ENCODE measurements around the gene TNFRSF13B. TPM values are rescaled to one million over a fixed set of nuclear protein-coding genes. Genes with fewer than 3 reads are reported as not detected.

Gene TNFRSF13B
- total RNA-seq, 2 donors from 2014 or later, result not detected

GRCh38 chr17:16994631-16995030 lies 22.7 kb upstream of the TNFRSF13B start:
- Histone ChIP-seq H3K4me1 (no peaks in the 10 kb centered on the region), H3K27me3 (no peaks in the 10 kb centered on the region), H3K36me3 (replicated peaks in 1 of 2; ENCODE audit: insufficient read depth in 1 of 2, low read depth in 2 of 2) (no peaks in the 10 kb centered on the region), H3K4me3 (no peak overlapping the region), H3K9me3 (no peaks in the 10 kb centered on the region), H3K27ac (no peak overlapping the region)
- no peak for ATAC-seq
- no peak for TF ChIP-seq POLR2A (IDR thresholded peaks at IDR 0.05)
- TF ChIP-seq, protein P1, sequence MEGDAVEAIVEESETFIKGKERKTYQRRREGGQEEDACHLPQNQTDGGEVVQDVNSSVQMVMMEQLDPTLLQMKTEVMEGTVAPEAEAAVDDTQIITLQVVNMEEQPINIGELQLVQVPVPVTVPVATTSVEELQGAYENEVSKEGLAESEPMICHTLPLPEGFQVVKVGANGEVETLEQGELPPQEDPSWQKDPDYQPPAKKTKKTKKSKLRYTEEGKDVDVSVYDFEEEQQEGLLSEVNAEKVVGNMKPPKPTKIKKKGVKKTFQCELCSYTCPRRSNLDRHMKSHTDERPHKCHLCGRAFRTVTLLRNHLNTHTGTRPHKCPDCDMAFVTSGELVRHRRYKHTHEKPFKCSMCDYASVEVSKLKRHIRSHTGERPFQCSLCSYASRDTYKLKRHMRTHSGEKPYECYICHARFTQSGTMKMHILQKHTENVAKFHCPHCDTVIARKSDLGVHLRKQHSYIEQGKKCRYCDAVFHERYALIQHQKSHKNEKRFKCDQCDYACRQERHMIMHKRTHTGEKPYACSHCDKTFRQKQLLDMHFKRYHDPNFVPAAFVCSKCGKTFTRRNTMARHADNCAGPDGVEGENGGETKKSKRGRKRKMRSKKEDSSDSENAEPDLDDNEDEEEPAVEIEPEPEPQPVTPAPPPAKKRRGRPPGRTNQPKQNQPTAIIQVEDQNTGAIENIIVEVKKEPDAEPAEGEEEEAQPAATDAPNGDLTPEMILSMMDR (IDR thresholded peaks at IDR 0.05), result no peak
- 84 to 88% methylated on average over 2 of the region's 2 CpGs for WGBS, 2 donors
- DNase-seq, result no peak
- intact Hi-C loops (cut with DNase I), result no loop called here

DNA sequence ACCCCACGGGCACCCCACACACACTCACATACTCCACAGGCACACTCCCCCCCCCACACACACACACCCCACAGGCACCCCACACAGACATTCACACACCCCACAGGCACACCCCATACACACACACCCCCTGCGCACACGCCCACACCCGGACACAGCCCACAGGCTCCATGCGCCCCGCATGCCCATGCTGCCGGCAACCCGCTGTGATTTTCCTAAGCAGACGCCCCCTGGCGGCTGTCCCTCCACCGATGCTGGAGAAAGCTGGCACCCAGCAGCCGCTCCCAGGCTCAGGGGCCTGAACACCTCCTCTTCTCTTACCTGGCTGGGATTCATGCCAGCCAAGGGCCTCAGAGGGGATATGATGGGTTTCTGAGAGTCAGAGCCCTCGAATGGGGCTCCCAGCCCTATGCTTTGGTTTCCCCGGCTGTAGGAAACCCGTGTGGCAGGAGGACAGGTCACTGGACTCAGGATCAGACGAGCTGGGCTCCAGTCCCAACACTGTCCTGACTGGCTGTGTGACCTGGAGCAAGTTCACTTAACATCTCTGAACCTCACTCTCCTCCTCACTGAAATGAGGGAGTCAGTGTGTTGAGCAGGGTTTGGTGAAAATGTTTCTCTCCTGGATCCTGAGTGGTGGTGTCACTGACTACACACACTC lies 19.6 kb upstream of the TNFRSF13B start:
- Histone ChIP-seq H3K27me3 (no peaks in the 10 kb centered on the region), H3K4me1 (no peaks in the 10 kb centered on the region), H3K27ac (no peak overlapping the region), H3K4me3 (no peak overlapping the region), H3K36me3 (replicated peaks in 1 of 2; ENCODE audit: insufficient read depth in 1 of 2, low read depth in 2 of 2) (no peaks in the 10 kb centered on the region), H3K9me3 (no peaks in the 10 kb centered on the region)
- ATAC-seq, result peak; percentile 80
- TF ChIP-seq, protein P1 (IDR thresholded peaks at IDR 0.05), result peak; percentile 62 to 84 (median 78)
- no peak for TF ChIP-seq POLR2A (IDR thresholded peaks at IDR 0.05)
- 8 to 31% methylated on average over 6 to 8 of the region's 16 CpGs for WGBS, 2 donors
- peak; percentile 87 to 91 (median 88) for DNase-seq
- intact Hi-C loops (cut with DNase I), result no loop called here

GRCh38 chr17:16989953-16990860 lies 18.3 kb upstream of the TNFRSF13B start:
- ATAC-seq, result no peak
- no peaks in the 10 kb centered on the region for H3K9me3 ChIP-seq
- no peaks in the 10 kb centered on the region for H3K4me1 ChIP-seq
- WGBS, 2 donors, result 82 to 87% methylated on average over 11 of the region's 11 CpGs
- H3K4me3 ChIP-seq, result no peak overlapping the region
- intact Hi-C loops (cut with DNase I), result loop anchor here (5.0 kb wide), 1 partner anchor 73 kb away; no protein-coding TSS in a partner anchor
- H3K27ac ChIP-seq, result no peak overlapping the region
- H3K36me3 ChIP-seq (replicated peaks in 1 of 2; ENCODE audit: insufficient read depth in 1 of 2, low read depth in 2 of 2), result no peaks in the 10 kb centered on the region
- no peak for TF ChIP-seq POLR2A (IDR thresholded peaks at IDR 0.05)
- TF ChIP-seq, protein P1 (IDR thresholded peaks at IDR 0.05), result no peak
- no peak for DNase-seq
- H3K27me3 ChIP-seq, result no peaks in the 10 kb centered on the region

- no peak for DNase-seq
- intact Hi-C loops (cut with DNase I), result loop anchor here (5.0 kb wide), 1 partner anchor 72 kb away; no protein-coding TSS in a partner anchor
- Histone ChIP-seq H3K9me3 (no peaks in the 10 kb centered on the region), H3K27ac (no peak overlapping the region), H3K27me3 (no peaks in the 10 kb centered on the region), H3K36me3 (replicated peaks in 1 of 2; ENCODE audit: insufficient read depth in 1 of 2, low read depth in 2 of 2) (no peaks in the 10 kb centered on the region), H3K4me1 (no peaks in the 10 kb centered on the region), H3K4me3 (no peak overlapping the region)
- no peak for ATAC-seq
- 70 to 74% methylated on average over 9 to 11 of the region's 12 CpGs for WGBS, 2 donors
- TF ChIP-seq, protein P1 (IDR thresholded peaks at IDR 0.05), result no peak
- no peak for TF ChIP-seq POLR2A (IDR thresholded peaks at IDR 0.05)
Observed at GRCh38 chr17:16989230-16989952, 17.5 kb upstream of the TNFRSF13B start.
